ENCODE data around the gene TENM4. TPM values are rescaled to one million over a fixed set of nuclear protein-coding genes. Genes with fewer than 3 reads are reported as not detected.

Gene TENM4
- total RNA-seq, 1 experiment from 2014 or later: 9.9 TPM

- no peak for TF ChIP-seq CTCF (IDR thresholded peaks at IDR 0.05; ENCODE audit: unreplicated experiment)
- POLR2A ChIA-PET: interaction anchor here (0.7 kb wide), 1 partner anchor 60 kb away, joined by 3 read pairs; no protein-coding TSS in a partner anchor
- Mint-ChIP-seq H3K4me3 (ENCODE audit: unreplicated experiment) (no peak overlapping the region), H3K27me3 (ENCODE audit: insufficient read depth, unreplicated experiment) (no peaks in the 10 kb centered on the region), H3K4me1 (ENCODE audit: insufficient read depth, unreplicated experiment) (peaks cover 23% of the 10 kb centered on the region), H3K36me3 (ENCODE audit: insufficient read depth, unreplicated experiment) (no peaks in the 10 kb centered on the region), H3K9me3 (ENCODE audit: unreplicated experiment) (no peaks in the 10 kb centered on the region), H3K27ac (ENCODE audit: low read depth, unreplicated experiment) (no peak overlapping the region)
- no peak for DNase-seq (ENCODE audit: unreplicated experiment)
- intact Hi-C loops (cut with micrococcal nuclease): no loop called here
- no TSS peak for BruUV-seq (replicated peaks)
- CTCF ChIA-PET: interaction anchor here (0.6 to 5.0 kb wide), 15 partner anchors 8 to 339 kb away, joined by 3 to 29 read pairs (median 3); no protein-coding TSS in a partner anchor
Measured at GRCh38 chr11:78797559-78797958, 643.3 kb downstream of the TENM4 start.

DNA sequence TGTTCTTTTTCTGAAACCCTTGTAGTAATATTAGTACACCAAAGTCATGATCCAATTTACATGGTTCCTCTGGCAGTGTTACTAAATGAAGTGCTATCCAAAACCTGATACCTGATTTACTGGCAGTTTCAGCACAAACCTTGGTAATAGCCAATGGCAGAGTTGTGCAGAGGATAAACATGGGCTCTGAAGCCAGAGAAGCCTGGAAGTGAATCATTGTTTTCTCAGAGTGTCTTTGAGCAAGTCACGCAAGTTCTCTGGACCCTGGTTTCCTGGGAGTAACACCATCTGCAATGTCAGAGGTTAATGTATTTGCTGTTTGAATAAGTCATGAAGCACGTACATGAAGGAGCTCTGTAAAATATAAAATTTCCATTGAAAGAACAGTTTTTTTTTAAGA, 643.9 kb downstream of the TENM4 start:
- ChIA-PET CTCF (interaction anchor here (0.5 to 1.4 kb wide), 7 partner anchors 9 to 339 kb away, joined by 3 to 6 read pairs (median 3); no protein-coding TSS in a partner anchor), POLR2A (no interaction called here)
- DNase-seq (ENCODE audit: unreplicated experiment): peak; percentile 89
- H3K4me1 Mint-ChIP-seq (ENCODE audit: insufficient read depth, unreplicated experiment): peaks cover 23% of the 10 kb centered on the region
- H3K27me3 Mint-ChIP-seq (ENCODE audit: insufficient read depth, unreplicated experiment): no peaks in the 10 kb centered on the region
- no peaks in the 10 kb centered on the region for H3K9me3 Mint-ChIP-seq (ENCODE audit: unreplicated experiment)
- H3K36me3 Mint-ChIP-seq (ENCODE audit: insufficient read depth, unreplicated experiment): no peaks in the 10 kb centered on the region
- no peak overlapping the region for H3K4me3 Mint-ChIP-seq (ENCODE audit: unreplicated experiment)
- intact Hi-C loops (cut with micrococcal nuclease): no loop called here
- H3K27ac Mint-ChIP-seq (ENCODE audit: low read depth, unreplicated experiment): peak overlapping the region; percentile 2
- no peak for TF ChIP-seq CTCF (IDR thresholded peaks at IDR 0.05; ENCODE audit: unreplicated experiment)
- no TSS peak for BruUV-seq (replicated peaks)

DNA sequence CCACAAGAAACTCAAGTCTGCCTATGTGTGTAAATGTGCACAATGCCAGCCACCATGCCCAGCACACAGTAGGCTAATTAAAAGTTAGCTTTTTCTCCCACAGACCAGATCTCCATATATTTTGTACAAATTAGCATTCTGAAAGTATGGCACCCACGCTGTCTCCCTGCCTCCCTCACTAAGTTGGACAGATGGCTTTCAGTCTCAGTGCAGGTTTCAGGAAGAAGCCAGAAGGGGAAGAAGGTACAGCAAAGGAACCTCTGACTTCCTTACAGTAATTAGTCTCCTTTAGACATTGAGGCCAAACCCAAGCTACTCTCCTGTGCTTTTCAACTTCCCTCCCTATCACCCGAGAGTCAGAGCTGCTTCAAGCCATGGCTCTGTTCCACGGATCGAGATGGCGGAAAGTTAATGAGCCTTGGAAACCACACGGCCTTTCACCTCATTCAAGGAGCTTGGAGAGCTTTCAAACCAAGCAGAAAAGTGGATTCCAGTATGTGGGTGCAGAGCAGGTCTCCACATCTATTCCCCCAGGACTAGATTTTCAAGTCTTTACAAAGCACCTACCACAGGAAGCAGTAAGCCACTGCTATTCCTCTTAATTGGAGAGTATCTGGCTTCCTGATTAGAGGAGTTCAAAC, 645.1 kb downstream of the TENM4 start:
- ChIA-PET CTCF (interaction anchor here (0.7 to 1.4 kb wide), 3 partner anchors 31 to 304 kb away, joined by 3 read pairs; no protein-coding TSS in a partner anchor), POLR2A (no interaction called here)
- TF ChIP-seq CTCF (IDR thresholded peaks at IDR 0.05; ENCODE audit: unreplicated experiment): no peak
- Mint-ChIP-seq H3K9me3 (ENCODE audit: unreplicated experiment) (no peaks in the 10 kb centered on the region), H3K4me1 (ENCODE audit: insufficient read depth, unreplicated experiment) (peaks cover 12% of the 10 kb centered on the region), H3K36me3 (ENCODE audit: insufficient read depth, unreplicated experiment) (no peaks in the 10 kb centered on the region), H3K27ac (ENCODE audit: low read depth, unreplicated experiment) (no peak overlapping the region), H3K27me3 (ENCODE audit: insufficient read depth, unreplicated experiment) (no peaks in the 10 kb centered on the region), H3K4me3 (ENCODE audit: unreplicated experiment) (no peak overlapping the region)
- intact Hi-C loops (cut with micrococcal nuclease): no loop called here
- BruUV-seq (replicated peaks): no TSS peak
- no peak for DNase-seq (ENCODE audit: unreplicated experiment)

DNA sequence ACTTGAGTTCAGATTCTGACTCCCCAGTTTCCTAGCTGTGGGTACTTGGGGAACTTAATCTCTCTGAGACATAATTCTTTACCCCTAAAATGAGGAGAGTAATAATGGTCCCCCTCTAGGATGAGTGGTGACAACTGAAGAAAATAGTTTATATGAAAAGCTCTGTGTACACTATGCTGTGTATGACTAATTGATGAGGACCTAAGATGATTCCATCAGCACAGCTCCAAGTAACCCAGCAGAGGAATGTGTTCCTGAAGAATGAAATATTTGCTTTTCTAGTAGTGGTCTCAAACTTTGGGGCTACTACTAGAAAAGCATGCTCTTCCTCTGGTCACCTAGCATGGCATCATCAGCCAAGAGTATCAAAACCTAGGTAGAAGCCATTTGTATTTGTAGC, 648.9 kb downstream of the TENM4 start:
- Mint-ChIP-seq H3K9me3 (ENCODE audit: unreplicated experiment) (no peaks in the 10 kb centered on the region), H3K4me1 (ENCODE audit: insufficient read depth, unreplicated experiment) (peaks cover 7% of the 10 kb centered on the region), H3K4me3 (ENCODE audit: unreplicated experiment) (no peak overlapping the region), H3K36me3 (ENCODE audit: insufficient read depth, unreplicated experiment) (no peaks in the 10 kb centered on the region), H3K27ac (ENCODE audit: low read depth, unreplicated experiment) (no peak overlapping the region), H3K27me3 (ENCODE audit: insufficient read depth, unreplicated experiment) (no peaks in the 10 kb centered on the region)
- BruUV-seq (replicated peaks): no TSS peak
- no peak for DNase-seq (ENCODE audit: unreplicated experiment)
- ChIA-PET POLR2A (interaction anchor here (0.5 kb wide), 1 partner anchor 18 kb away, joined by 3 read pairs; no protein-coding TSS in a partner anchor), CTCF (interaction anchor here (0.6 to 0.7 kb wide), 3 partner anchors 74 to 1039 kb away, joined by 3 to 4 read pairs (median 4); no protein-coding TSS in a partner anchor)
- TF ChIP-seq CTCF (IDR thresholded peaks at IDR 0.05; ENCODE audit: unreplicated experiment): no peak
- intact Hi-C loops (cut with micrococcal nuclease): no loop called here

All from MCF 10A (cell line).